A549 treated with GW870086 at 1 μM for 4 hours (cell line): ENCODE results near the gene LAMP2. TPM values are rescaled to one million over a fixed set of nuclear protein-coding genes. Genes with fewer than 3 reads are reported as not detected.

Experiments used
- total RNA-seq: library from RNA; stranded (reverse); fragments of 200-300 nt; extraction: Qiagen RNA extraction; gene quantifications from 5 replicates; pipeline ENCODE4 v1.2.3, GENCODE V29; 2022; ENCODE audit warnings: low read depth

LAMP2 gene
- 83.4 to 104 TPM (median 99.7 TPM) in 5 replicates for total RNA-seq

DNA sequence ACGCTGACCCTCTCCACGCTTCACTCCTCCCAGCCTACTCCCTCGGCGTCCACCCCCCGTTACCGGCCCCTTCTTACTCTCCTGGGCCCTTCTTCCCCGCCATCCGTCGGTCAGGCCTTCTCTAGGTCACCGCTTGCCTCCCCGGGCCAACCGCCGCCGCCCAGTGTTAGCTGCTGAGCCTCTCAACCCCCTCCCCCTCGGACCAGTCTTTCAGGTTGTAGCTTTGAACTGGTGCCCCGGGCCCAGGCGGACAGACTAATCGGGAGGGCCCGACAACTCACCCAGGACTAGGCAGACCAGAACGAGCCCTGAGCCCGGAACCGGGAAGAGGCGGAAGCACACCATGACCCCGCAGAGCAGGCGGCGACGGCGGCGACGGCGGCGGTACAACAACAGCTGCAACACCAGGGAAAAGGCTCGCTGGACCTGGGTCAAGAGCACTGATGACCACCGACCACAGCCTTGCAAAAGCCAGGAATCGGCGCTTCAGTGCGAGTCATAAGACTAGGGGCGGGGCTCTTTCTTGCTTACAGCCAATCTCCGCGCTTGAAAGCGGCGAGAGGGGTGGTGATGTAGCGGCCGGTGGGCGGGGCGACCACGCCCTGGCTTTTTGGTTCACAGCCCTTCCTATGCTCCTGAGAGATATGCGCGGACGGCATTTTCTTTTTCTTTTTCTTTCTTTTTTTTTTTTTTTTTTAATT is at the start of gene LAMP2:
Gene LAMP2 (minus strand): TSS at position 472 of the 701 bp plus-strand sequence. CDS start 127 bp downstream, at position 345.

Other genes with a start within 250 kb of the LAMP2 start
- 7.3 to 12.8 TPM (median 11.2 TPM) in 5 replicates for gene ZBTB33, start 218.5 kb downstream of the LAMP2 start, total RNA-seq
- gene TMEM255A, start 157.8 kb downstream of the LAMP2 start, total RNA-seq: 0.27 to 0.49 TPM (median 0.42 TPM) in 5 replicates
- 0.03 TPM in 1 of 5 replicates, not detected in the others for gene ATP1B4, start 107.2 kb downstream of the LAMP2 start, total RNA-seq
- 30.0 to 46.0 TPM (median 42.1 TPM) in 5 replicates for gene CUL4B, start 91.7 kb upstream of the LAMP2 start, total RNA-seq
- 92.7 to 106 TPM (median 97.8 TPM) in 5 replicates for gene MCTS1, start 134.8 kb upstream of the LAMP2 start, total RNA-seq
- gene C1GALT1C1, start 160.8 kb upstream of the LAMP2 start, total RNA-seq: 27.4 to 38.8 TPM (median 31.2 TPM) in 5 replicates